H1 (cell line): ENCODE data around the gene POLR2C. TPM values are rescaled to one million over a fixed set of nuclear protein-coding genes. Genes with fewer than 3 reads are reported as not detected.

Experiments
- ASH2L ChIP-seq: fragments of 200-600, 300-600 bp; sonication (generic); IDR thresholded peaks from one replicate; pipeline ENCODE4 v1.7.1; 2017; ENCODE audit warnings: low read length
- KDM1A ChIP-seq: fragments of 200-600, 300-600 bp; sonication (generic); IDR thresholded peaks from 2 replicates; pipeline ENCODE4 v1.7.1; 2016; ENCODE audit warnings: mild to moderate bottlenecking, low read length, borderline replicate concordance
- polyA plus RNA-seq, 7 experiments: library from polyadenylated mRNA; depleted of rRNA in 3 of 7; stranded (reverse) in 5 of 7; unstranded in 2 of 7; fragments of >200 nt in 5 of 7; fragments of 200-250 nt in 2 of 7; gene quantifications; 1 replicate in 5 of 7; 2 replicates in 1 of 7; 4 replicates in 1 of 7; pipeline versions ENCODE4 v1.2.1 to v1.2.3, GENCODE V29; 2011 to 2013; ENCODE audit warnings: missing spikeins in 2 of 7, mixed read lengths in 2 of 7
- total RNA-seq: library from RNA; stranded (reverse); fragmentation: NEBNext Ultra II Directional; extraction: Animal tissue kit (Norgen Biotek cat#: 25700); gene quantifications from 2 replicates; pipeline ENCODE4 v1.2.1, GENCODE V29; 2021
- TF ChIP-seq, protein P1 (sequence below): fragments of 300-600 bp; sonication (generic); IDR thresholded peaks from 2 replicates; pipeline ENCODE4 v1.7.1; 2012; ENCODE audit warnings: low read length, moderate library complexity, mild to moderate bottlenecking, inconsistent platforms; ENCODE audit not compliant: insufficient replicate concordance
- TF ChIP-seq, protein P2 (sequence below), 3 experiments: IDR thresholded peaks; 1 replicate in 2 of 3; 2 replicates in 1 of 3; pipeline versions ENCODE4 v1.5.1 to v1.6.1; 2011; ENCODE audit warnings: low read length in 3 of 3, mild to moderate bottlenecking in 3 of 3, inconsistent platforms in 2 of 3, low read depth in 1 of 3, moderate library complexity in 1 of 3; ENCODE audit not compliant: insufficient read depth in 1 of 3; ENCODE audit errors: control extremely low read depth in 1 of 3

Gene POLR2C
- total and polyA plus RNA-seq, 2 of the 8 experiments (the other 6 are each of a cell fraction or from before 2014, with no cell fraction given) = 72.5 to 132 TPM

GRCh38 chr16:57493767-57494166 is 31.3 kb downstream of the POLR2C start (continued):
- TF ChIP-seq, protein P1, sequence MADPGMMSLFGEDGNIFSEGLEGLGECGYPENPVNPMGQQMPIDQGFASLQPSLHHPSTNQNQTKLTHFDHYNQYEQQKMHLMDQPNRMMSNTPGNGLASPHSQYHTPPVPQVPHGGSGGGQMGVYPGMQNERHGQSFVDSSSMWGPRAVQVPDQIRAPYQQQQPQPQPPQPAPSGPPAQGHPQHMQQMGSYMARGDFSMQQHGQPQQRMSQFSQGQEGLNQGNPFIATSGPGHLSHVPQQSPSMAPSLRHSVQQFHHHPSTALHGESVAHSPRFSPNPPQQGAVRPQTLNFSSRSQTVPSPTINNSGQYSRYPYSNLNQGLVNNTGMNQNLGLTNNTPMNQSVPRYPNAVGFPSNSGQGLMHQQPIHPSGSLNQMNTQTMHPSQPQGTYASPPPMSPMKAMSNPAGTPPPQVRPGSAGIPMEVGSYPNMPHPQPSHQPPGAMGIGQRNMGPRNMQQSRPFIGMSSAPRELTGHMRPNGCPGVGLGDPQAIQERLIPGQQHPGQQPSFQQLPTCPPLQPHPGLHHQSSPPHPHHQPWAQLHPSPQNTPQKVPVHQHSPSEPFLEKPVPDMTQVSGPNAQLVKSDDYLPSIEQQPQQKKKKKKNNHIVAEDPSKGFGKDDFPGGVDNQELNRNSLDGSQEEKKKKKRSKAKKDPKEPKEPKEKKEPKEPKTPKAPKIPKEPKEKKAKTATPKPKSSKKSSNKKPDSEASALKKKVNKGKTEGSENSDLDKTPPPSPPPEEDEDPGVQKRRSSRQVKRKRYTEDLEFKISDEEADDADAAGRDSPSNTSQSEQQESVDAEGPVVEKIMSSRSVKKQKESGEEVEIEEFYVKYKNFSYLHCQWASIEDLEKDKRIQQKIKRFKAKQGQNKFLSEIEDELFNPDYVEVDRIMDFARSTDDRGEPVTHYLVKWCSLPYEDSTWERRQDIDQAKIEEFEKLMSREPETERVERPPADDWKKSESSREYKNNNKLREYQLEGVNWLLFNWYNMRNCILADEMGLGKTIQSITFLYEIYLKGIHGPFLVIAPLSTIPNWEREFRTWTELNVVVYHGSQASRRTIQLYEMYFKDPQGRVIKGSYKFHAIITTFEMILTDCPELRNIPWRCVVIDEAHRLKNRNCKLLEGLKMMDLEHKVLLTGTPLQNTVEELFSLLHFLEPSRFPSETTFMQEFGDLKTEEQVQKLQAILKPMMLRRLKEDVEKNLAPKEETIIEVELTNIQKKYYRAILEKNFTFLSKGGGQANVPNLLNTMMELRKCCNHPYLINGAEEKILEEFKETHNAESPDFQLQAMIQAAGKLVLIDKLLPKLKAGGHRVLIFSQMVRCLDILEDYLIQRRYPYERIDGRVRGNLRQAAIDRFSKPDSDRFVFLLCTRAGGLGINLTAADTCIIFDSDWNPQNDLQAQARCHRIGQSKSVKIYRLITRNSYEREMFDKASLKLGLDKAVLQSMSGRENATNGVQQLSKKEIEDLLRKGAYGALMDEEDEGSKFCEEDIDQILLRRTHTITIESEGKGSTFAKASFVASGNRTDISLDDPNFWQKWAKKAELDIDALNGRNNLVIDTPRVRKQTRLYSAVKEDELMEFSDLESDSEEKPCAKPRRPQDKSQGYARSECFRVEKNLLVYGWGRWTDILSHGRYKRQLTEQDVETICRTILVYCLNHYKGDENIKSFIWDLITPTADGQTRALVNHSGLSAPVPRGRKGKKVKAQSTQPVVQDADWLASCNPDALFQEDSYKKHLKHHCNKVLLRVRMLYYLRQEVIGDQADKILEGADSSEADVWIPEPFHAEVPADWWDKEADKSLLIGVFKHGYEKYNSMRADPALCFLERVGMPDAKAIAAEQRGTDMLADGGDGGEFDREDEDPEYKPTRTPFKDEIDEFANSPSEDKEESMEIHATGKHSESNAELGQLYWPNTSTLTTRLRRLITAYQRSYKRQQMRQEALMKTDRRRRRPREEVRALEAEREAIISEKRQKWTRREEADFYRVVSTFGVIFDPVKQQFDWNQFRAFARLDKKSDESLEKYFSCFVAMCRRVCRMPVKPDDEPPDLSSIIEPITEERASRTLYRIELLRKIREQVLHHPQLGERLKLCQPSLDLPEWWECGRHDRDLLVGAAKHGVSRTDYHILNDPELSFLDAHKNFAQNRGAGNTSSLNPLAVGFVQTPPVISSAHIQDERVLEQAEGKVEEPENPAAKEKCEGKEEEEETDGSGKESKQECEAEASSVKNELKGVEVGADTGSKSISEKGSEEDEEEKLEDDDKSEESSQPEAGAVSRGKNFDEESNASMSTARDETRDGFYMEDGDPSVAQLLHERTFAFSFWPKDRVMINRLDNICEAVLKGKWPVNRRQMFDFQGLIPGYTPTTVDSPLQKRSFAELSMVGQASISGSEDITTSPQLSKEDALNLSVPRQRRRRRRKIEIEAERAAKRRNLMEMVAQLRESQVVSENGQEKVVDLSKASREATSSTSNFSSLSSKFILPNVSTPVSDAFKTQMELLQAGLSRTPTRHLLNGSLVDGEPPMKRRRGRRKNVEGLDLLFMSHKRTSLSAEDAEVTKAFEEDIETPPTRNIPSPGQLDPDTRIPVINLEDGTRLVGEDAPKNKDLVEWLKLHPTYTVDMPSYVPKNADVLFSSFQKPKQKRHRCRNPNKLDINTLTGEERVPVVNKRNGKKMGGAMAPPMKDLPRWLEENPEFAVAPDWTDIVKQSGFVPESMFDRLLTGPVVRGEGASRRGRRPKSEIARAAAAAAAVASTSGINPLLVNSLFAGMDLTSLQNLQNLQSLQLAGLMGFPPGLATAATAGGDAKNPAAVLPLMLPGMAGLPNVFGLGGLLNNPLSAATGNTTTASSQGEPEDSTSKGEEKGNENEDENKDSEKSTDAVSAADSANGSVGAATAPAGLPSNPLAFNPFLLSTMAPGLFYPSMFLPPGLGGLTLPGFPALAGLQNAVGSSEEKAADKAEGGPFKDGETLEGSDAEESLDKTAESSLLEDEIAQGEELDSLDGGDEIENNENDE = no peak
- TF ChIP-seq, protein P2, sequence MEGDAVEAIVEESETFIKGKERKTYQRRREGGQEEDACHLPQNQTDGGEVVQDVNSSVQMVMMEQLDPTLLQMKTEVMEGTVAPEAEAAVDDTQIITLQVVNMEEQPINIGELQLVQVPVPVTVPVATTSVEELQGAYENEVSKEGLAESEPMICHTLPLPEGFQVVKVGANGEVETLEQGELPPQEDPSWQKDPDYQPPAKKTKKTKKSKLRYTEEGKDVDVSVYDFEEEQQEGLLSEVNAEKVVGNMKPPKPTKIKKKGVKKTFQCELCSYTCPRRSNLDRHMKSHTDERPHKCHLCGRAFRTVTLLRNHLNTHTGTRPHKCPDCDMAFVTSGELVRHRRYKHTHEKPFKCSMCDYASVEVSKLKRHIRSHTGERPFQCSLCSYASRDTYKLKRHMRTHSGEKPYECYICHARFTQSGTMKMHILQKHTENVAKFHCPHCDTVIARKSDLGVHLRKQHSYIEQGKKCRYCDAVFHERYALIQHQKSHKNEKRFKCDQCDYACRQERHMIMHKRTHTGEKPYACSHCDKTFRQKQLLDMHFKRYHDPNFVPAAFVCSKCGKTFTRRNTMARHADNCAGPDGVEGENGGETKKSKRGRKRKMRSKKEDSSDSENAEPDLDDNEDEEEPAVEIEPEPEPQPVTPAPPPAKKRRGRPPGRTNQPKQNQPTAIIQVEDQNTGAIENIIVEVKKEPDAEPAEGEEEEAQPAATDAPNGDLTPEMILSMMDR (IDR thresholded peaks at IDR 0.05; ENCODE audit: control extremely low read depth in 1 of 3, insufficient read depth in 1 of 3, low read depth in 1 of 3, low read length in 3 of 3) = no peak
- TF ChIP-seq KDM1A (no peak), ASH2L (no peak)
- TF ChIP-seq, all 59 proteins: peak for 0
